GM12872 (cell line): Measurements from ENCODE around the gene OXTR.

Experiments used
- CTCF ChIP-seq: IDR thresholded peaks from 3 replicates; pipeline ENCODE4 v1.5.1; 2011; ENCODE audit warnings: low read depth, mild to moderate bottlenecking, low read length, moderate library complexity; ENCODE audit not compliant: insufficient read depth

The OXTR gene

GRCh38 chr3:8702560-8702959 lies 66.9 kb downstream of the OXTR start:
- TF ChIP-seq CTCF: peak; percentile 61
